Skeletal muscle cell (primary cell): ENCODE measurements around the gene JDP2.
"Not testable (repeated sequence)": the region's sequence is repeated elsewhere in the genome, so short reads cannot be mapped to it uniquely, and the experiment has no call there.

ENCODE experiments used
- DNase-seq: peaks from one replicate; pipeline ENCODE4 v3.0.0-alpha.2; 2010; ENCODE audit warnings: low read depth
- H3K4me3 ChIP-seq: 2 replicates; pipeline ENCODE4 v1.5.1; 2011; ENCODE audit warnings: low read depth, mild to moderate bottlenecking, control low read depth, low read length, moderate library complexity

JDP2 gene

GRCh38 chr14:75427482-75428229, at the start of gene JDP2:
Gene JDP2 (plus strand): TSS chr14:75428022. CDS start chr14:75437921, 9,899 bp downstream.
- no peak for DNase-seq
- H3K4me3 ChIP-seq = peak within 1 kb of the TSS; percentile 82

- H3K4me3 ChIP-seq = no peak overlapping the region
- no peak for DNase-seq
These were observed 48.4 kb upstream of the JDP2 start for GRCh38 chr14:75379246-75379929.

- H3K4me3 ChIP-seq = no peak overlapping the region
These were observed 47.9 kb upstream of the JDP2 start for GRCh38 chr14:75379930-75380270.

GRCh38 chr14:75380656-75381055, 47.2 kb upstream of the JDP2 start:
- no peak for DNase-seq
- no peak overlapping the region for H3K4me3 ChIP-seq

More at GRCh38 chr14:75379930-75380270, 47.9 kb upstream of the JDP2 start:
- DNase-seq = no peak

GRCh38 chr14:75381642-75382041, 46.2 kb upstream of the JDP2 start:
- no peak overlapping the region for H3K4me3 ChIP-seq
- no peak for DNase-seq

- not testable (repeated sequence) for DNase-seq
These were observed 44.6 kb upstream of the JDP2 start for GRCh38 chr14:75383219-75383618.

GRCh38 chr14:75383721-75384120, 44.1 kb upstream of the JDP2 start:
- DNase-seq = no peak
- no peak overlapping the region for H3K4me3 ChIP-seq

More at GRCh38 chr14:75383219-75383618, 44.6 kb upstream of the JDP2 start:
- H3K4me3 ChIP-seq = not testable (repeated sequence)

- DNase-seq = peak; percentile 12
- H3K4me3 ChIP-seq = no peak overlapping the region
These were observed 38.1 kb upstream of the JDP2 start for GRCh38 chr14:75389679-75390078.

GRCh38 chr14:75390183-75390582, 37.6 kb upstream of the JDP2 start:
- DNase-seq = no peak

GRCh38 chr14:75391953-75392352, 35.9 kb upstream of the JDP2 start:
- no peak overlapping the region for H3K4me3 ChIP-seq
- DNase-seq = no peak

More at GRCh38 chr14:75390183-75390582, 37.6 kb upstream of the JDP2 start:
- no peak overlapping the region for H3K4me3 ChIP-seq

GRCh38 chr14:75392686-75393641, 34.9 kb upstream of the JDP2 start:
- no peak overlapping the region for H3K4me3 ChIP-seq
- DNase-seq = no peak

- DNase-seq = no peak
- H3K4me3 ChIP-seq = no peak overlapping the region
These were observed 34.0 kb upstream of the JDP2 start for GRCh38 chr14:75393794-75394193.

GRCh38 chr14:75395862-75396261, 32.0 kb upstream of the JDP2 start:
- no peak overlapping the region for H3K4me3 ChIP-seq
- no peak for DNase-seq

- no peak for DNase-seq
- no peak overlapping the region for H3K4me3 ChIP-seq
These were observed 28.5 kb upstream of the JDP2 start for GRCh38 chr14:75399321-75399720.

- H3K4me3 ChIP-seq = no peak overlapping the region
- peak; percentile 16 for DNase-seq
These were observed 27.7 kb upstream of the JDP2 start for GRCh38 chr14:75399843-75400775.

GRCh38 chr14:75401361-75401760, 26.5 kb upstream of the JDP2 start:
- DNase-seq = peak; percentile 7
- no peak overlapping the region for H3K4me3 ChIP-seq

- DNase-seq = no peak
- no peak overlapping the region for H3K4me3 ChIP-seq
These were observed 24.9 kb upstream of the JDP2 start for GRCh38 chr14:75402867-75403413.

GRCh38 chr14:75404847-75405246, 23.0 kb upstream of the JDP2 start:
- DNase-seq = no peak
- H3K4me3 ChIP-seq = no peak overlapping the region

GRCh38 chr14:75406102-75406501, 21.7 kb upstream of the JDP2 start:
- DNase-seq = no peak

More at GRCh38 chr14:75406102-75406501, 21.7 kb upstream of the JDP2 start:
- H3K4me3 ChIP-seq = no peak overlapping the region
